Measurements from ENCODE around the gene FMOD. TPM values are rescaled to one million over a fixed set of nuclear protein-coding genes. Genes with fewer than 3 reads are reported as not detected.

FMOD gene
- total and polyA plus RNA-seq, 12 donors = 4.5 to 20.5 (median 10.5) TPM

- Histone ChIP-seq H3K4me1 (peaks cover 6 to 52% (median 36%) of the 10 kb centered on the region in 9 donors), H3K36me3 (peaks cover 0 to 27% (median 26%) of the 10 kb centered on the region in 9 donors), H3K4me3 (peak overlapping the region in 7 of 10 donors; percentile 46 to 100 (median 94)), H3K9me3 (no peaks in the 10 kb centered on the region), H3K27ac (peak overlapping the region; percentile 32 to 100 (median 99)), H3K27me3 (no peaks in the 10 kb centered on the region)
- intact Hi-C loops (cut with DNase I) = no loop called here
- no peak for TF ChIP-seq CTCF (IDR thresholded peaks at IDR 0.05)
- ATAC-seq (no peak), DNase-seq (no peak)
- 87 to 88% methylated on average over 9 of the region's 9 CpGs for WGBS, 2 donors
These were observed 46.5 kb downstream of the FMOD start for GRCh38 chr1:203304391-203304918.

- ATAC-seq (no peak), DNase-seq (no peak)
- H3K27ac ChIP-seq = no peak overlapping the region
- no peaks in the 10 kb centered on the region for H3K27me3 ChIP-seq
- intact Hi-C loops (cut with DNase I) = no loop called here
- no peaks in the 10 kb centered on the region for H3K9me3 ChIP-seq
- TF ChIP-seq CTCF (IDR thresholded peaks at IDR 0.05) = no peak
- 78 to 88% methylated on average over 3 of the region's 3 CpGs for WGBS, 2 donors
- H3K36me3 ChIP-seq = peaks cover 0 to 12% (median 10%) of the 10 kb centered on the region in 9 donors
- H3K4me1 ChIP-seq = peaks cover 0 to 37% (median 21%) of the 10 kb centered on the region in 9 donors
- H3K4me3 ChIP-seq = no peak overlapping the region
These were observed 48.0 kb downstream of the FMOD start for GRCh38 chr1:203302894-203303293.

- H3K27me3 ChIP-seq = no peaks in the 10 kb centered on the region
- peaks cover 0 to 7% (median 6%) of the 10 kb centered on the region in 9 donors for H3K36me3 ChIP-seq
- WGBS, 2 donors = 95% methylated on average over 7 of the region's 7 CpGs
- H3K27ac ChIP-seq = no peak overlapping the region
- H3K4me1 ChIP-seq = peaks cover 0 to 32% (median 16%) of the 10 kb centered on the region in 9 donors
- H3K4me3 ChIP-seq = no peak overlapping the region
- no peak for TF ChIP-seq CTCF (IDR thresholded peaks at IDR 0.05)
- intact Hi-C loops (cut with DNase I) = no loop called here
- H3K9me3 ChIP-seq = no peaks in the 10 kb centered on the region
- ATAC-seq (no peak), DNase-seq (no peak)
These were observed 48.5 kb downstream of the FMOD start for GRCh38 chr1:203302456-203302855.

- no peak for TF ChIP-seq CTCF (IDR thresholded peaks at IDR 0.05)
- Histone ChIP-seq H3K36me3 (no peaks in the 10 kb centered on the region), H3K9me3 (no peaks in the 10 kb centered on the region), H3K4me3 (no peak overlapping the region), H3K27me3 (no peaks in the 10 kb centered on the region), H3K27ac (peak overlapping the region in 2 of 10 donors; percentile 26 to 30), H3K4me1 (peaks cover 0 to 31% (median 12%) of the 10 kb centered on the region in 9 donors)
- ATAC-seq (no peak), DNase-seq (no peak)
- intact Hi-C loops (cut with DNase I) = no loop called here
These were observed 49.6 kb downstream of the FMOD start for GRCh38 chr1:203301331-203301668.
